Measurements from ENCODE around the gene STMN3.

DNA sequence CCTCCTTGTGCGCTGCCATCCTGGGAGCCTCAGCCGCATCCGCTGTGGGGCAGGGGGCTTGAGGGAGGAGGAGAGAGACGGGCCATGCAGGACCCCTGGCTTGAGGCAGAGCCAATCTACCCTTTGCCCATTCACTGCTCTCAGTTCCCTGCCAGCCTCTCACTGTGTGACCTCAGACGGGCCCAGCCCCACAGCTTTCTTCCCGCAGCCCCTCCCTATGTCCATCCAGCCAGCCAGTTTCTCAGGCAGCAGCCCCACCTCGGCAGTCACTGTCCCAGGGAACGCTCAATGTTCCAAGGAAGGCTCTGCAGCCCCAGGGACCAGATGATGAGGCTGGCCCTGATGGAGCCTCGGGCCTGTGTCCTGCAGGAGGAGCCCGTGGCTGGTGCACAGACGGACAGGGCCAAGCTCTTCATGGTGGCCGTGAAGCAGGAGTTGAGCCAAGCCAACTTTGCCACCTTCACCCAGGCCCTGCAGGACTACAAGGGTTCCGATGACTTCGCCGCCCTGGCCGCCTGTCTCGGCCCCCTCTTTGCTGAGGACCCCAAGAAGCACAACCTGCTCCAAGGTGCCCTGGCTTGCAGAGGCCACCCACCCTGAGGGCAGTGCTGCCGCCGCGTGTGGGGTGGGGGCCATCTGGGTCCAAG, 39.3 kb upstream of the STMN3 start:
- TF ChIP-seq, protein P1, sequence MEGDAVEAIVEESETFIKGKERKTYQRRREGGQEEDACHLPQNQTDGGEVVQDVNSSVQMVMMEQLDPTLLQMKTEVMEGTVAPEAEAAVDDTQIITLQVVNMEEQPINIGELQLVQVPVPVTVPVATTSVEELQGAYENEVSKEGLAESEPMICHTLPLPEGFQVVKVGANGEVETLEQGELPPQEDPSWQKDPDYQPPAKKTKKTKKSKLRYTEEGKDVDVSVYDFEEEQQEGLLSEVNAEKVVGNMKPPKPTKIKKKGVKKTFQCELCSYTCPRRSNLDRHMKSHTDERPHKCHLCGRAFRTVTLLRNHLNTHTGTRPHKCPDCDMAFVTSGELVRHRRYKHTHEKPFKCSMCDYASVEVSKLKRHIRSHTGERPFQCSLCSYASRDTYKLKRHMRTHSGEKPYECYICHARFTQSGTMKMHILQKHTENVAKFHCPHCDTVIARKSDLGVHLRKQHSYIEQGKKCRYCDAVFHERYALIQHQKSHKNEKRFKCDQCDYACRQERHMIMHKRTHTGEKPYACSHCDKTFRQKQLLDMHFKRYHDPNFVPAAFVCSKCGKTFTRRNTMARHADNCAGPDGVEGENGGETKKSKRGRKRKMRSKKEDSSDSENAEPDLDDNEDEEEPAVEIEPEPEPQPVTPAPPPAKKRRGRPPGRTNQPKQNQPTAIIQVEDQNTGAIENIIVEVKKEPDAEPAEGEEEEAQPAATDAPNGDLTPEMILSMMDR (IDR thresholded peaks at IDR 0.05) = no peak
- no peak for TF ChIP-seq POLR2A (IDR thresholded peaks at IDR 0.05)

Data from thyroid gland (tissue), 4 donors.